ENCODE data around the gene LACTB.

The LACTB gene

DNA sequence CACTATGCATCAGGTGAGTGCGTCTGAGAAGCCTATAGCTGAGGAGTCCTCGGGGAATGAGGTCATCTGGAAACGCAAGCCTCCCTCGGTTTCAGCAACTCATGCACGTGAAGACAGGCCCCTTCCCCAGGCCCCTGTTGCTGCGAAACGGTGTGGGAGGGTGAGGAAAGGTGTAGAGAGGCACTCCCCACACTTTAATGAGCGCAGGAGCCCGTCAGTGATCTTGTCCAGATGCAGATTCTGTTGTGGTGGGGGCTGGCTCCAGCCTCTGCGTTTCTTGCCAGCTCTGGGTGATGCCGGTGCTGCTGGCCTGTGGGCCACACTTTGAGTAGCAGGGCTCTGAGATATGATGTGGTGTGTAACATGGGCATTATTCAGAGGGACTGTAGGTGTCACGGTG lies 38.6 kb upstream of the LACTB start:
- no peak overlapping the region for H3K4me3 ChIP-seq (ENCODE audit: low read depth, low read length)
- DNase-seq (ENCODE audit: low read depth): no peak
- TF ChIP-seq, protein P1, sequence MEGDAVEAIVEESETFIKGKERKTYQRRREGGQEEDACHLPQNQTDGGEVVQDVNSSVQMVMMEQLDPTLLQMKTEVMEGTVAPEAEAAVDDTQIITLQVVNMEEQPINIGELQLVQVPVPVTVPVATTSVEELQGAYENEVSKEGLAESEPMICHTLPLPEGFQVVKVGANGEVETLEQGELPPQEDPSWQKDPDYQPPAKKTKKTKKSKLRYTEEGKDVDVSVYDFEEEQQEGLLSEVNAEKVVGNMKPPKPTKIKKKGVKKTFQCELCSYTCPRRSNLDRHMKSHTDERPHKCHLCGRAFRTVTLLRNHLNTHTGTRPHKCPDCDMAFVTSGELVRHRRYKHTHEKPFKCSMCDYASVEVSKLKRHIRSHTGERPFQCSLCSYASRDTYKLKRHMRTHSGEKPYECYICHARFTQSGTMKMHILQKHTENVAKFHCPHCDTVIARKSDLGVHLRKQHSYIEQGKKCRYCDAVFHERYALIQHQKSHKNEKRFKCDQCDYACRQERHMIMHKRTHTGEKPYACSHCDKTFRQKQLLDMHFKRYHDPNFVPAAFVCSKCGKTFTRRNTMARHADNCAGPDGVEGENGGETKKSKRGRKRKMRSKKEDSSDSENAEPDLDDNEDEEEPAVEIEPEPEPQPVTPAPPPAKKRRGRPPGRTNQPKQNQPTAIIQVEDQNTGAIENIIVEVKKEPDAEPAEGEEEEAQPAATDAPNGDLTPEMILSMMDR (IDR thresholded peaks at IDR 0.05; ENCODE audit: insufficient read depth, low read depth, low read length, missing control alignments): no peak

DNA sequence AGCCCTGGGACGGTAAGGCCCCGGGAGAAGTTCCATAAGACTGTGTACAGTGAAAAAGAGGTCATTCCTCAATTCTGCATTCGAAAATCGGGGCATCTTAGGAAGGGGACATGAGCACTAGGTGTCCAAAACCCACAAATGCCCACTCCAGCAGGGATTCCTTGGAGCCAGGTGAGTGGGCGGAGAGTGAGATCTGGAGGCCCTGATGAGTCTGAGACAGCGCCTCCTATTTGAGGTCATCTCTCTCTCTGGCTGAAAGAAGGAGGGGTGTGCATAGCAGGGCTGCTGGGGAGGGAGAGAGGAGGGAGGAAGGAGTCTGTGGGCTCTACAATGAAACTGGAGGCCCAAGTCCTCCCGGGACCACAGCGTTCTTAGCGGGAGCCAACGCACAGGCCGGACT lies 38.1 kb upstream of the LACTB start:
- DNase-seq (ENCODE audit: low read depth): no peak
- H3K4me3 ChIP-seq (ENCODE audit: low read depth, low read length): no peak overlapping the region
- TF ChIP-seq, protein P1 (IDR thresholded peaks at IDR 0.05; ENCODE audit: insufficient read depth, low read depth, low read length, missing control alignments): no peak

DNA sequence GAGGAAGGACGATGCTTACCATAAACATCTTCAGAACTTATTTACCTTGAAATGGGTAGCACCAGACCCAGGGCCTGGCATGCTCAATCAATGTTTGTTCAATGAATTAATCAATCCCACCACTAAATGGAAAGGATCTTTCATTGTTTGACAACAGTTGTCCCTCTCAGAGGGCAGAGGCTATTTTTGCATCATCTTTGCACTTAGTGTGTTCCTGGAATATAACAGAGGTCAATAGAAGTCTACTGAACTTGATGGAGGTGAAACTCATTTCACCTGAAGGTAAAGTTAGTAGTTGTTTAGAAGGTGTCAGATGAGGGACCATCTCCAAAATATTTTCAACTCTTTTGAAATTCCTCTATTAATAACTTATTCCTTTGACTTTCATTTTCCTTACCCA lies 36.9 kb upstream of the LACTB start:
- H3K4me3 ChIP-seq (ENCODE audit: low read depth, low read length): no peak overlapping the region
- DNase-seq (ENCODE audit: low read depth): no peak
- TF ChIP-seq, protein P1 (IDR thresholded peaks at IDR 0.05; ENCODE audit: insufficient read depth, low read depth, low read length, missing control alignments): no peak

DNA sequence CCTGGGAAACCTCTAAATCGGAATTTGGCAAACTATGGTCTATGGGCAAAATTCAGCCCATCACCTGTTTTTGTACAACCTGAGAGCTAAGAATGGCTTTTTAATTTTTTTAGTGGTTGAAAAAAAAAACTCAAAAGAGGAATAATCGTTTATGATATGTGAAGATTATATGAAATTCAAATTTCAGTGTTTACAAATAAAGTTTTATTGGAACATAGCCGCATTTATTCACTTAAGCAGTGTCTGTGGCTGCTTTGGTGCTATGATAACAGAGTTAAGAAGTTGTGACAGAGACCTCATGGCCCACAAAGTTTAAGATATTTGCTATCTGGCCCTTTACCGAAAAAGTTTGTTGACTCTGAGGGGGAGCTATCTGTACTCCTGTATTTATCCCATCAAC lies 36.4 kb upstream of the LACTB start:
- no peak for DNase-seq (ENCODE audit: low read depth)
- TF ChIP-seq, protein P1 (IDR thresholded peaks at IDR 0.05; ENCODE audit: insufficient read depth, low read depth, low read length, missing control alignments): no peak
- H3K4me3 ChIP-seq (ENCODE audit: low read depth, low read length): no peak overlapping the region

DNA sequence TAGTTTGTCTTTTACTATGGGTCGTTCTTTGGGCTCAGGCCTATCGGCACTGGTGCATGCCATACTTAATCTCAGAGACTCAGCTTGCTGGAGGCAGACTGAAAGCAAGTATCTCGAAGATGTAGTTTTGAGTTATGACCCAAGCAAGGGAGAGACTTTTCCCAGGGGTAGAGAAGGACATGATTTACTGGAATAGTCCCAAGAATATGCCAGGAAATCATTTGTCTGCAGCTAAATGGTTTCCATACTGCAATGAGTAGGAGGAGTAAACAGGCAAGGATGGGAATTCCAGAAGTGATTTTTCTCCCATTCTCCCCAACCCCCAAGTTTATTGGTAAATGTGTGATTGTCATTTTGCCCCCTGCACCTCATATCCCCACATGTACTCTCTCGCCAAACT lies 35.4 kb upstream of the LACTB start:
- H3K4me3 ChIP-seq (ENCODE audit: low read depth, low read length): no peak overlapping the region
- no peak for DNase-seq (ENCODE audit: low read depth)
- TF ChIP-seq, protein P1 (IDR thresholded peaks at IDR 0.05; ENCODE audit: insufficient read depth, low read depth, low read length, missing control alignments): no peak

DNA sequence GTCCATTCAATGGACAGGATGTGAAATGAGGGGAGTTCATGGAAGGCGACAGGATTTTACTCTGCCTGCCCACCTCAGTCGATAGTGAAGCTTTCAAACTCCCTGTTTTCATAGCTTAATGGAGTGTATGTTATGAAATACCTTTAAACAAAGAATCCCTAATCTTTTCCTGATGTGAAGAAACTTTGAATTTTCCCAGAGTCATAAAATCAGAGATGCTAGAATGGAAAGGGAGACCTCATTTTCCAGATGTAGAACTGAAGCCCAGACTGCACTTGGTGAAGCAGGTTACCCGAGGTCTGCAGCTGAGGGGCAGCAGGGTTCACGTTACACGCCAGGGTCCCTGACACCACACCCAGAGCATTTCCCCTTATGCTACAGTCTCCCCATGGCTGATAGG lies 34.7 kb upstream of the LACTB start:
- no peak overlapping the region for H3K4me3 ChIP-seq (ENCODE audit: low read depth, low read length)
- no peak for DNase-seq (ENCODE audit: low read depth)
- TF ChIP-seq, protein P1 (IDR thresholded peaks at IDR 0.05; ENCODE audit: insufficient read depth, low read depth, low read length, missing control alignments): no peak

DNA sequence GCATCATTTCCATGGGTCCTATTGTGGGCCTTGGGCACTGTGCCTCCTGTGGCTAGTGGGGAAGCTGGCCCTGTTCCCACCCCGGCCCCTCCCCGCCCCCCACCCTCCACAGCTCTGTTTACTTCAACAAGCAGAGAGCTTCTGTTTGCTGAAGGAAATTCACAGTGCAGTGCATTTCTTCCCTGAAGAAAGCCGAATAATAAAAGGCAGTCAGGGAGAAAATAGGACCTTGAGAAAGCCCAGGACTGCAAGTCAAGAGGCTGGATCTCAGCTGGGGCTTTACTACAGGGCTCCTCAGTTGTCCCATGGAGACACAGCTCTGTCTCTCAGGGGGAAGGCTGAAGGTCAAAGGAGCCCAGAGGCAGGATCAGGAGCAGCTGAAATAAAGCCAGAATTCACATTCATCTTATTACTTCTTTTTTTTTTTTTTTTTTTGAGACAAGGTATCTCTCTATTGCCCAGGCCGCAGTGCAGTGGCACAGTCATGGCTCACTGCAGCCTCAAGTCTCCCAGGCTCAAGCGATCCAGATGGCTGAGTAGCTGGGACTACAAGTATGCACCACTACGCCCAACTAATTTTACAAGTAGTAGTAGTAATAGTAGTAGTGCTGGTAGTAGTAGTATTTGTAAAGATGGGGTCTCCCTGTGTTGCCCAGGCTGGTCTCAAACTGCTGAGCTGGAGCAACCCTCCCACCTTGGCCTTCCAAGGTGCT lies 33.0 kb upstream of the LACTB start:
- DNase-seq (ENCODE audit: low read depth): no peak
- TF ChIP-seq, protein P1 (IDR thresholded peaks at IDR 0.05; ENCODE audit: insufficient read depth, low read depth, low read length, missing control alignments): no peak
- no peak overlapping the region for H3K4me3 ChIP-seq (ENCODE audit: low read depth, low read length)
